Endothelial cell (in vitro differentiated cells): ENCODE results near the gene A1BG. TPM values are rescaled to one million over a fixed set of nuclear protein-coding genes. Genes with fewer than 3 reads are reported as not detected.
A peak's percentile ranks its signal among the peaks of the same experiment; 100 is the strongest.

ENCODE experiments used
- DNase-seq: peaks from one replicate; pipeline ENCODE4 v3.0.0; 2021; ENCODE audit warnings: low spot score
- H3K27ac Mint-ChIP-seq: one replicate; pipeline ENCODE4 v1.8.0; 2021; ENCODE audit warnings: mixed read lengths, inconsistent platforms; ENCODE audit not compliant: unreplicated experiment
- H3K27me3 Mint-ChIP-seq: one replicate; pipeline ENCODE4 v1.8.0; 2021; ENCODE audit warnings: mild to moderate bottlenecking, moderate library complexity, mixed read lengths, inconsistent platforms; ENCODE audit not compliant: unreplicated experiment
- H3K36me3 Mint-ChIP-seq: one replicate; pipeline ENCODE4 v1.8.0; 2021; ENCODE audit warnings: mild to moderate bottlenecking, low read depth, mixed read lengths, inconsistent platforms; ENCODE audit not compliant: unreplicated experiment
- H3K4me1 Mint-ChIP-seq: one replicate; pipeline ENCODE4 v1.8.0; 2021; ENCODE audit warnings: mild to moderate bottlenecking, mixed read lengths, inconsistent platforms; ENCODE audit not compliant: unreplicated experiment
- H3K4me3 Mint-ChIP-seq: one replicate; pipeline ENCODE4 v1.8.0; 2021; ENCODE audit warnings: mild to moderate bottlenecking, mixed read lengths, inconsistent platforms; ENCODE audit not compliant: unreplicated experiment
- H3K9me3 Mint-ChIP-seq: one replicate; pipeline ENCODE4 v1.8.0; 2021; ENCODE audit warnings: mixed read lengths, inconsistent platforms; ENCODE audit not compliant: unreplicated experiment
- total RNA-seq: library from RNA; stranded (reverse); fragmentation: NEBNext Ultra II Directional; extraction: Animal tissue kit (Norgen Biotek cat#: 25700); gene quantifications from one replicate; pipeline ENCODE4 v1.2.1, GENCODE V29; 2021; ENCODE audit not compliant: unreplicated experiment
- TF ChIP-seq, protein P1 (sequence below): fragments of 200-600 bp; sonication (generic); IDR thresholded peaks from one replicate; pipeline ENCODE4 v1.5.0; 2021; ENCODE audit warnings: antibody characterized with exemption; ENCODE audit not compliant: unreplicated experiment

The A1BG gene
- total RNA-seq, 1 donor from 2014 or later: 41.9 TPM

DNA sequence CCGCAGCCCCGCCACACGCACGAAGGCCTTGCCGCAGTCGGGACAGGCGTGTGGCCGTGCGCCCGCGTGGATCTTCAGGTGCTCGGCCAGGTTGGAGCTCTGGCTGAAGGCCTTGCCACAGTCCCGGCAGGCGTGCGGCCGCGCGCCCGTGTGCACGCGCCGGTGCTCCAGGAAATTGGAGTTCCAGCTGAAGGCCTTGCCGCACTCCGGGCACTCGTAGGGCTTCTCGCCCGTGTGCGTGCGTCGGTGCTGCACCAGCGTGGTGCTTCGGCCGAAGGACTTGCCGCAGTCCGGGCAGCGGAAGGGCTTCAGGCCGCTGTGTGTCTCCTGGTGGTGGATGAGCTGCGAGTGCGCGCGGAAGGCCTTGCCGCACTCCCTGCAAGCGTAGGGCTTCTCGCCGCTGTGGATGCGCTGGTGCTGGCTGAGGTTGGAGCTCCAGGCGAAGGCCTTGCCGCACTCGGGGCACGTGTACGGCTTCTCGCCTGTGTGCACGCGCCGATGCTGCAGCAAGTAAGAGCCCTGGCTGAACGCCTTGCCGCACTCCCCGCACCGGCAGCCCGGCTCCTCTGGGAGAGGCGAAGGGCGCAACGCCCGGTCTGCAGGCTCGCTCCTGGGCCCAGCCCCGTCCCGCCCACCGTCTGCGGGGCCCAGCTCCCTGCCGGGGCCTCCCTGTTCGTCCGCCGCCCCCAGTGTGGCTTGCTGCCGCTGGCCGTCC, 3.6 kb upstream of the A1BG start:
- H3K4me1 Mint-ChIP-seq: peaks cover 2% of the 10 kb centered on the region
- no peak overlapping the region for H3K27ac Mint-ChIP-seq
- peaks cover 10% of the 10 kb centered on the region for H3K36me3 Mint-ChIP-seq
- DNase-seq: no peak
- peaks cover 17% of the 10 kb centered on the region for H3K27me3 Mint-ChIP-seq
- no peak overlapping the region for H3K4me3 Mint-ChIP-seq
- TF ChIP-seq, protein P1, sequence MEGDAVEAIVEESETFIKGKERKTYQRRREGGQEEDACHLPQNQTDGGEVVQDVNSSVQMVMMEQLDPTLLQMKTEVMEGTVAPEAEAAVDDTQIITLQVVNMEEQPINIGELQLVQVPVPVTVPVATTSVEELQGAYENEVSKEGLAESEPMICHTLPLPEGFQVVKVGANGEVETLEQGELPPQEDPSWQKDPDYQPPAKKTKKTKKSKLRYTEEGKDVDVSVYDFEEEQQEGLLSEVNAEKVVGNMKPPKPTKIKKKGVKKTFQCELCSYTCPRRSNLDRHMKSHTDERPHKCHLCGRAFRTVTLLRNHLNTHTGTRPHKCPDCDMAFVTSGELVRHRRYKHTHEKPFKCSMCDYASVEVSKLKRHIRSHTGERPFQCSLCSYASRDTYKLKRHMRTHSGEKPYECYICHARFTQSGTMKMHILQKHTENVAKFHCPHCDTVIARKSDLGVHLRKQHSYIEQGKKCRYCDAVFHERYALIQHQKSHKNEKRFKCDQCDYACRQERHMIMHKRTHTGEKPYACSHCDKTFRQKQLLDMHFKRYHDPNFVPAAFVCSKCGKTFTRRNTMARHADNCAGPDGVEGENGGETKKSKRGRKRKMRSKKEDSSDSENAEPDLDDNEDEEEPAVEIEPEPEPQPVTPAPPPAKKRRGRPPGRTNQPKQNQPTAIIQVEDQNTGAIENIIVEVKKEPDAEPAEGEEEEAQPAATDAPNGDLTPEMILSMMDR: no peak
- H3K9me3 Mint-ChIP-seq: no peaks in the 10 kb centered on the region

DNA sequence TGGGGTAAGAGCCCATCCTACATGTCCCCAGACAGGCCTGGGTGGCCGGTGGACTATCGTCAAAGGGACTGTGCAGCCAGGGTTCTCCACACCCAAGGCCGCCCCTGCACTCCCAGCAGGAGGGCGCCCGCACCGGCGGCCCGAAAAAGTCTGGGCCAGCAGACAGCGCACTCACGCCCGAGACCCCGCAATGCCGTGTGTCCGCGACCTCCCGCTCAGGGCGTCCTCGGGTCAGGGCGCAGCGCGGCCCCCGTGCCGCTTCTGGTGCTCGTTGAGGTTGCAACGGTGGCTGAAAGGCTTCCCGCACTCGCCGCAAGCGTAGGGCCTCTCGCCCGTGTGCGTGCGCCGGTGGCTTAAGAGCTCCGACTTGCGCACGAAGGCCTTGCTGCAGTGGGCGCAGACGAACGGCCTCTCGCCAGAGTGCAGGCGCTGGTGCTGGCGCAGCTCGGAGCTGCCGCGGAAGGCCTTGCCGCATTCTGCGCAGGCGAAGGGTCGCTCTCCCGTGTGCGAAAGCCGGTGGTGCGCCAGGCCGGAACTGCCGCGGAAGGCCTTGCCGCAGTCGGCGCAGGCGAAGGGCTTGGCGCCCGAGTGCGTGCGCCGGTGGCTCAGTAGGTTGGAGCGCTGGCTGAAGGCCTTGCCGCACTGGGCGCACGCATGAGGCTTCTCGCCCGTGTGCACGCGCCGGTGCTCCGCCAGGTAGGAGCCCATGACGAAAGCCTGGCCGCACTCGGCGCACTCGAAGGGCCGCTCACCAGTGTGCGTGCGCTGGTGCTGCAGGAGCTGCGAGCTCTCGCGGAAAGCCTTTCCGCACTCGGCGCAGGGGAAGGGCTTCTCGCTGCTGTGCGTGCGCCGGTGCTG, 2.8 kb upstream of the A1BG start:
- Mint-ChIP-seq H3K27me3 (peaks cover 14% of the 10 kb centered on the region), H3K27ac (no peak overlapping the region), H3K4me3 (no peak overlapping the region), H3K9me3 (no peaks in the 10 kb centered on the region), H3K4me1 (no peaks in the 10 kb centered on the region), H3K36me3 (peaks cover 10% of the 10 kb centered on the region)
- TF ChIP-seq, protein P1: no peak
- DNase-seq: no peak

DNA sequence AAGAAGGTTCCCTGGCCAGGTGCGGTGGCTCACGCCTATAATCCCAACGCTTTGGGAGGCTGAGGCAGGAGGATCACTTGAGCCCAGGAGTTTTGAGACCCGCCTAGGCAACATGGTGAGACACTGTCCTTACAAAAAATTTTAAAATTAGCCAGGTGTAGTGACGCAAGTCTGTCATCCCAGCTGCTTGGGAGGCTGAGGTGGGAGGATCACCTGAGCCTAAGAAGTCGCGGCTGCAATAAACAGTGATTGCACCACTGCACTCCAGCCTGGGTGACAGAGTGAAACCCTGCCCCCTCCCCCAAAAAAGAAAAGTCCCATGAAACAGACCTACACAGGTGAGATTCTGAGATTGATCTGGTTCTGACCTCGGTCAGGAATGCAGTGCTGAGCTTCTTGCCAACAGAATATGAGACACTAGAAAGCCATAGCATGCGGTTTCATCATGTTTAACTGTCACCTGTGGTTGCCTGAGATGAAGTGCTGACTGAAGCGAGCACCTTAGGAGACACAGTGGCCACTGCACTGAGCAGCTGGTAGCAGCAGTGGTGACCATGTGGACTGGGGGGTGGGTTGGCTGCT, 2.0 kb upstream of the A1BG start:
- Mint-ChIP-seq H3K36me3 (peaks cover 10% of the 10 kb centered on the region), H3K4me3 (peak overlapping the region; percentile 31), H3K4me1 (no peaks in the 10 kb centered on the region), H3K9me3 (no peaks in the 10 kb centered on the region), H3K27ac (peak overlapping the region; percentile 36), H3K27me3 (peaks cover 14% of the 10 kb centered on the region)
- DNase-seq: no peak
- TF ChIP-seq, protein P1: no peak

DNA sequence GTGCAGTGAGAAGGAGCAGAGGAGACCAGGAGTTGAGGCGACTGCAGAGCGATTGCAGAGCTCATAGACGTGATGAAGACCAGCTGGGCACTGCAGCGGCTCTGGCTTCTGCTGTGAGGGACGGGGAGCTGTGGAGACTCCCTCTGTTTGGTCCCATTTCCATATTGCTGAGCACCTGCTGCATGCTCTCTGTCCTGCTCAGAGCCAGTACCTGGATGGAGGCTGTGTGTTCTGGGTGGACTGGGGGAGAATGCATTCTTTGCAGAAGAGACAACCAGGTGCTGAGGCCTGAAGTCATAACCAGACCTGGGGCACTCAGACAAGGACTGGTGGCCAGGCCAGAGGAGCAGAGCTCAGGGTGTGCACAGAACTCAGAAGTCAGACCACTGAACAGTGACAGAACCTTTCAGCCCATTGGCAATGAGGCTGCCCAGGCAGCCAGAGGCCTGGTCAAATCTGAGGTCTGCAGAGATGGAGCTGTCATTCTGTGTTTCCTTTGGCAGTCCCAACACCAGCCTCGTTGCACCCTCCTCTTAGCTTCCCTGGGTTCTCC, 1.3 kb upstream of the A1BG start:
- H3K4me1 Mint-ChIP-seq: peaks cover 1% of the 10 kb centered on the region
- peaks cover 17% of the 10 kb centered on the region for H3K27me3 Mint-ChIP-seq
- H3K27ac Mint-ChIP-seq: no peak overlapping the region
- H3K36me3 Mint-ChIP-seq: peaks cover 9% of the 10 kb centered on the region
- DNase-seq: no peak
- H3K9me3 Mint-ChIP-seq: no peaks in the 10 kb centered on the region
- TF ChIP-seq, protein P1: no peak
- H3K4me3 Mint-ChIP-seq: no peak overlapping the region
